Measurements from ENCODE around the gene CARD9.
A peak's percentile ranks its signal among the peaks of the same experiment; 100 is the strongest.

The CARD9 gene

GRCh38 chr9:136412962-136413361 is 39.5 kb upstream of the CARD9 start:
- H3K36me3 ChIP-seq (replicated peaks in 1 of 2; ENCODE audit: control insufficient read depth in 2 of 2, insufficient read depth in 2 of 2, low read length in 2 of 2): peaks cover 35 to 70% of the 10 kb centered on the region in 2 donors
- H3K4ac ChIP-seq (ENCODE audit: low read length): no peak overlapping the region
- H3K4me1 ChIP-seq (ENCODE audit: control insufficient read depth in 2 of 2, insufficient read depth in 1 of 2, low read depth in 1 of 2, low read length in 2 of 2): peaks cover 15 to 16% of the 10 kb centered on the region in 2 donors
- peak overlapping the region; percentile 3 for H3K23ac ChIP-seq (ENCODE audit: low read depth, low read length, poor library complexity)
- H3K4me2 ChIP-seq (ENCODE audit: insufficient read depth, low read length, poor library complexity, severe bottlenecking): no peak overlapping the region
- no peak overlapping the region for H2BK120ac ChIP-seq (ENCODE audit: low read depth, low read length)
- H3K4me3 ChIP-seq (ENCODE audit: low read length in 2 of 2): no peak overlapping the region
- H3K27ac ChIP-seq (replicated peaks; ENCODE audit: low read length): no peak overlapping the region
- no peak overlapping the region for H3K18ac ChIP-seq (ENCODE audit: low read length)
- H3K27me3 ChIP-seq (ENCODE audit: control insufficient read depth in 3 of 3, insufficient read depth in 3 of 3, low read depth in 1 of 3, low read length in 3 of 3): no peaks in the 10 kb centered on the region
- H3K9ac ChIP-seq (ENCODE audit: low read depth, low read length, poor library complexity): no peak overlapping the region
- H3K9me3 ChIP-seq (replicated peaks in 1 of 2; ENCODE audit: control insufficient read depth in 2 of 2, insufficient read depth in 1 of 2, low read depth in 1 of 2, low read length in 2 of 2): peaks cover 0 to 3% of the 10 kb centered on the region in 2 donors
- H2AFZ ChIP-seq (ENCODE audit: low read length): no peak overlapping the region
- no peak overlapping the region for H2BK15ac ChIP-seq (ENCODE audit: low read length)
- peaks cover 28% of the 10 kb centered on the region for H3K79me1 ChIP-seq (ENCODE audit: low read depth, low read length)
- DNase-seq (ENCODE audit: low spot score): no peak
- H2BK12ac ChIP-seq (ENCODE audit: low read length): no peak overlapping the region
- H4K91ac ChIP-seq (ENCODE audit: low read depth, low read length, poor library complexity): no peak overlapping the region
- H2AK5ac ChIP-seq (ENCODE audit: low read depth, low read length): no peak overlapping the region
- no peak overlapping the region for H3K14ac ChIP-seq (ENCODE audit: low read length)
- peak overlapping the region; percentile 54 for H4K8ac ChIP-seq (ENCODE audit: low read depth, low read length)
- H2BK5ac ChIP-seq (ENCODE audit: low read length): no peak overlapping the region
- WGBS, 2 donors (ENCODE audit: extremely low coverage in 2 of 2, insufficient read length in 2 of 2, insufficient replicate concordance in 1 of 2): no CpG with 5 or more reads among the region's 9 CpGs

- H4K91ac ChIP-seq (ENCODE audit: low read depth, low read length, poor library complexity): no peak overlapping the region
- H3K4ac ChIP-seq (ENCODE audit: low read length): no peak overlapping the region
- H3K4me3 ChIP-seq (ENCODE audit: low read length in 2 of 2): peak overlapping the region; percentile 69 to 96
- H2BK5ac ChIP-seq (ENCODE audit: low read length): no peak overlapping the region
- H3K27me3 ChIP-seq (ENCODE audit: control insufficient read depth in 3 of 3, insufficient read depth in 3 of 3, low read depth in 1 of 3, low read length in 3 of 3): no peaks in the 10 kb centered on the region
- no peak overlapping the region for H2AK5ac ChIP-seq (ENCODE audit: low read depth, low read length)
- no CpG with 5 or more reads among the region's 4 CpGs for WGBS, 2 donors (ENCODE audit: extremely low coverage in 2 of 2, insufficient read length in 2 of 2, insufficient replicate concordance in 1 of 2)
- no peak overlapping the region for H3K23ac ChIP-seq (ENCODE audit: low read depth, low read length, poor library complexity)
- H3K79me1 ChIP-seq (ENCODE audit: low read depth, low read length): peaks cover 25% of the 10 kb centered on the region
- H3K9me3 ChIP-seq (replicated peaks in 1 of 2; ENCODE audit: control insufficient read depth in 2 of 2, insufficient read depth in 1 of 2, low read depth in 1 of 2, low read length in 2 of 2): peaks cover 0 to 3% of the 10 kb centered on the region in 2 donors
- H2AFZ ChIP-seq (ENCODE audit: low read length): no peak overlapping the region
- no peak overlapping the region for H4K8ac ChIP-seq (ENCODE audit: low read depth, low read length)
- no peak for DNase-seq (ENCODE audit: low spot score)
- peak overlapping the region; percentile 95 for H3K4me2 ChIP-seq (ENCODE audit: insufficient read depth, low read length, poor library complexity, severe bottlenecking)
- no peak overlapping the region for H3K14ac ChIP-seq (ENCODE audit: low read length)
- H2BK120ac ChIP-seq (ENCODE audit: low read depth, low read length): no peak overlapping the region
- H3K36me3 ChIP-seq (replicated peaks in 1 of 2; ENCODE audit: control insufficient read depth in 2 of 2, insufficient read depth in 2 of 2, low read length in 2 of 2): peaks cover 33 to 68% of the 10 kb centered on the region in 2 donors
- H2BK12ac ChIP-seq (ENCODE audit: low read length): no peak overlapping the region
- peak overlapping the region; percentile 9 for H3K9ac ChIP-seq (ENCODE audit: low read depth, low read length, poor library complexity)
- no peak overlapping the region for H3K27ac ChIP-seq (replicated peaks; ENCODE audit: low read length)
- no peak overlapping the region for H3K18ac ChIP-seq (ENCODE audit: low read length)
- H2BK15ac ChIP-seq (ENCODE audit: low read length): no peak overlapping the region
- peaks cover 15 to 16% of the 10 kb centered on the region in 2 donors for H3K4me1 ChIP-seq (ENCODE audit: control insufficient read depth in 2 of 2, insufficient read depth in 1 of 2, low read depth in 1 of 2, low read length in 2 of 2)
These were observed 37.9 kb upstream of the CARD9 start for GRCh38 chr9:136411378-136411777.

GRCh38 chr9:136410500-136411287 is 37.2 kb upstream of the CARD9 start, which contains the start of the genes ENTR1 and PMPCA:
Gene ENTR1 (minus strand): TSS chr9:136410614. CDS start chr9:136410397, 217 bp downstream.
Gene PMPCA (plus strand): TSS chr9:136410658. CDS start chr9:136410669, 11 bp downstream.
- Histone ChIP-seq H3K4me1 (ENCODE audit: control insufficient read depth in 2 of 2, insufficient read depth in 1 of 2, low read depth in 1 of 2, low read length in 2 of 2) (peaks cover 15 to 16% of the 10 kb centered on the region in 2 donors), H3K27me3 (ENCODE audit: control insufficient read depth in 3 of 3, insufficient read depth in 3 of 3, low read depth in 1 of 3, low read length in 3 of 3) (no peaks in the 10 kb centered on the region), H2AK5ac (ENCODE audit: low read depth, low read length) (peak within 1 kb of the TSS; percentile 95), H3K14ac (ENCODE audit: low read length) (peak within 1 kb of the TSS; percentile 99), H3K23ac (ENCODE audit: low read depth, low read length, poor library complexity) (peak within 1 kb of the TSS; percentile 97), H2AFZ (ENCODE audit: low read length) (peak within 1 kb of the TSS; percentile 90), H2BK5ac (ENCODE audit: low read length) (peak within 1 kb of the TSS; percentile 97), H3K4ac (ENCODE audit: low read length) (peak within 1 kb of the TSS; percentile 54), H3K4me3 (ENCODE audit: low read length in 2 of 2) (peak within 1 kb of the TSS; percentile 69 to 96), H4K91ac (ENCODE audit: low read depth, low read length, poor library complexity) (no peak within 1 kb of the TSS), H3K36me3 (replicated peaks in 1 of 2; ENCODE audit: control insufficient read depth in 2 of 2, insufficient read depth in 2 of 2, low read length in 2 of 2) (peaks cover 30 to 67% of the 10 kb centered on the region in 2 donors), H4K8ac (ENCODE audit: low read depth, low read length) (no peak within 1 kb of the TSS), H3K79me1 (ENCODE audit: low read depth, low read length) (peaks cover 25% of the 10 kb centered on the region), H3K9ac (ENCODE audit: low read depth, low read length, poor library complexity) (peak within 1 kb of the TSS; percentile 93), H3K18ac (ENCODE audit: low read length) (peak within 1 kb of the TSS; percentile 95), H3K4me2 (ENCODE audit: insufficient read depth, low read length, poor library complexity, severe bottlenecking) (peak within 1 kb of the TSS; percentile 99), H2BK12ac (ENCODE audit: low read length) (no peak within 1 kb of the TSS), H3K27ac (replicated peaks; ENCODE audit: low read length) (peak within 1 kb of the TSS; percentile 37), H2BK15ac (ENCODE audit: low read length) (peak within 1 kb of the TSS; percentile 51), H2BK120ac (ENCODE audit: low read depth, low read length) (peak within 1 kb of the TSS; percentile 81), H3K9me3 (replicated peaks in 1 of 2; ENCODE audit: control insufficient read depth in 2 of 2, insufficient read depth in 1 of 2, low read depth in 1 of 2, low read length in 2 of 2) (peaks cover 0 to 3% of the 10 kb centered on the region in 2 donors)
- peak; percentile 88 for DNase-seq (ENCODE audit: low spot score)
- WGBS, 2 donors (ENCODE audit: extremely low coverage in 2 of 2, insufficient read length in 2 of 2, insufficient replicate concordance in 1 of 2): no CpG with 5 or more reads among the region's 83 CpGs
